Measurements from ENCODE around the gene PPP1CA. TPM values are rescaled to one million over a fixed set of nuclear protein-coding genes. Genes with fewer than 3 reads are reported as not detected.
A peak's percentile ranks its signal among the peaks of the same experiment; 100 is the strongest.

Gene PPP1CA
- total RNA-seq, 1 donor from 2014 or later = 144 TPM

DNA sequence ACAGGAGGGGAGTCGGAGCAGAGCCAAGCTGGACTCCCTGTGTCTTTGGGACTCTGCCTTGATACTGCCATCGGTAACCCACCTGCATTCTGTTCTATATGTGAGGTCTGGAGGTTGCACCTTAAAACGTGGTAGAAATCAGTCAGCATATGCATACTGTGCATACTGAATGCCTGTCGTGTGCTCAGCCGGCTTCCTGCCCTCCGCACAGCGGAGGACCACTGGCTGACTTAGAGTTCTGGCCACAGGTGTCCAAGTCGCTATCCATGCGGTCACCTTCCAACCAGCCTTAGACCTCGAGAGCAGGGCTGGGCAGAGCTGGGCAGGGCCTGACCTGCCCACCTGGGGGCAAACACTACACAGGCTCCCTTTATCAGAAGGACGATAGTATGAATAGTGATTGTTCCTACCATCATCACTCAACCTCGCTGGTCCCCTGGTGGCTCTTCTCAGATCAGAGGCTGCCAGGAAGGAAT, 6.1 kb upstream of the PPP1CA start:
- H3K4me1 ChIP-seq = peaks cover 20% of the 10 kb centered on the region
- no peaks in the 10 kb centered on the region for H3K27me3 ChIP-seq (ENCODE audit: low read depth)
- intact Hi-C loops (cut with DNase I) = no loop called here
- no peaks in the 10 kb centered on the region for H3K36me3 ChIP-seq
- DNase-seq = no peak
- H3K9me3 ChIP-seq = no peaks in the 10 kb centered on the region
- no peak overlapping the region for H3K4me3 ChIP-seq
- TF ChIP-seq, protein P1, sequence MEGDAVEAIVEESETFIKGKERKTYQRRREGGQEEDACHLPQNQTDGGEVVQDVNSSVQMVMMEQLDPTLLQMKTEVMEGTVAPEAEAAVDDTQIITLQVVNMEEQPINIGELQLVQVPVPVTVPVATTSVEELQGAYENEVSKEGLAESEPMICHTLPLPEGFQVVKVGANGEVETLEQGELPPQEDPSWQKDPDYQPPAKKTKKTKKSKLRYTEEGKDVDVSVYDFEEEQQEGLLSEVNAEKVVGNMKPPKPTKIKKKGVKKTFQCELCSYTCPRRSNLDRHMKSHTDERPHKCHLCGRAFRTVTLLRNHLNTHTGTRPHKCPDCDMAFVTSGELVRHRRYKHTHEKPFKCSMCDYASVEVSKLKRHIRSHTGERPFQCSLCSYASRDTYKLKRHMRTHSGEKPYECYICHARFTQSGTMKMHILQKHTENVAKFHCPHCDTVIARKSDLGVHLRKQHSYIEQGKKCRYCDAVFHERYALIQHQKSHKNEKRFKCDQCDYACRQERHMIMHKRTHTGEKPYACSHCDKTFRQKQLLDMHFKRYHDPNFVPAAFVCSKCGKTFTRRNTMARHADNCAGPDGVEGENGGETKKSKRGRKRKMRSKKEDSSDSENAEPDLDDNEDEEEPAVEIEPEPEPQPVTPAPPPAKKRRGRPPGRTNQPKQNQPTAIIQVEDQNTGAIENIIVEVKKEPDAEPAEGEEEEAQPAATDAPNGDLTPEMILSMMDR (IDR thresholded peaks at IDR 0.05) = no peak
- no peak for ATAC-seq
- H3K27ac ChIP-seq = no peak overlapping the region

- intact Hi-C loops (cut with DNase I) = no loop called here
- no peak overlapping the region for H3K27ac ChIP-seq
- no peak for ATAC-seq
- peaks cover 26% of the 10 kb centered on the region for H3K4me1 ChIP-seq
- H3K36me3 ChIP-seq = no peaks in the 10 kb centered on the region
- H3K27me3 ChIP-seq (ENCODE audit: low read depth) = no peaks in the 10 kb centered on the region
- H3K9me3 ChIP-seq = no peaks in the 10 kb centered on the region
- peak; percentile 46 for DNase-seq
- H3K4me3 ChIP-seq = peak overlapping the region; percentile 8
- TF ChIP-seq, protein P1 (IDR thresholded peaks at IDR 0.05) = no peak
Measured at GRCh38 chr11:67406969-67407687, 5.5 kb upstream of the PPP1CA start.

GRCh38 chr11:67406420-67406968, 4.8 kb upstream of the PPP1CA start:
- H3K27ac ChIP-seq = no peak overlapping the region
- no peaks in the 10 kb centered on the region for H3K36me3 ChIP-seq
- H3K27me3 ChIP-seq (ENCODE audit: low read depth) = no peaks in the 10 kb centered on the region
- H3K4me1 ChIP-seq = peaks cover 28% of the 10 kb centered on the region
- no peak for ATAC-seq
- TF ChIP-seq, protein P1 (IDR thresholded peaks at IDR 0.05) = no peak
- H3K9me3 ChIP-seq = no peaks in the 10 kb centered on the region
- intact Hi-C loops (cut with DNase I) = no loop called here
- H3K4me3 ChIP-seq = peak overlapping the region; percentile 8
- no peak for DNase-seq

DNA sequence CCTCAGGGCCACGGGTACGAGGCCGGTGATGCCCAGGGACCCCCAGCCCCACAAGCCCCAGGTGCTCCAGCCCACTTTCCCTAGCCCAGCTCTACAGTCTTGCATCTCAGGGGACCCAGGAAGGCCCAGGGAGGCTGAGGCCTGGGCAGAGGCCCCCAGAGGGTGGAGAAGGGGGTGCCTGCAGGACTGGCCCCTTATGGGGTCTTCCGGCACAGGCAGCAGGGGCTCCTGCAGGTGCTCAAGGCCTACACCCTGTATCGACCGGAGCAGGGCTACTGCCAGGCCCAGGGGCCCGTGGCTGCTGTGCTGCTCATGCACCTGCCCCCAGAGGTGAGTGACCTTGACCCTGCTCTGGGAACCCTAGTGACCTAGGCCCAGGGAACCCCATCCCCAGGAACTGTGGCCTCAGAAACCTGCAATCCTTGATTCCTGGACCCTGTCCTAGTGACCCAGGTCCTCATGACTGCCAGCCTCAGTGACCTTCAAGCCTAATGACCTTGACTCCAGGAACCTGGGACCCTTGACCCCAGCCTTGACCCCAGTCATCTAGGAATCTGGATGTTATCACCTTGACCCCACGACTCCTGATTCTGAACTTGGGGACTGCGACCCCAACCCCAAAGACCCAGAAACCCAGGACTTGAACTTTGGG, 4.2 kb upstream of the PPP1CA start:
- DNase-seq (no peak), ATAC-seq (no peak)
- Histone ChIP-seq H3K4me1 (peaks cover 31% of the 10 kb centered on the region), H3K4me3 (peak overlapping the region; percentile 55), H3K9me3 (no peaks in the 10 kb centered on the region), H3K36me3 (no peaks in the 10 kb centered on the region), H3K27me3 (ENCODE audit: low read depth) (no peaks in the 10 kb centered on the region), H3K27ac (peak overlapping the region; percentile 4)
- TF ChIP-seq, protein P1 (IDR thresholded peaks at IDR 0.05) = no peak
- intact Hi-C loops (cut with DNase I) = no loop called here

DNA sequence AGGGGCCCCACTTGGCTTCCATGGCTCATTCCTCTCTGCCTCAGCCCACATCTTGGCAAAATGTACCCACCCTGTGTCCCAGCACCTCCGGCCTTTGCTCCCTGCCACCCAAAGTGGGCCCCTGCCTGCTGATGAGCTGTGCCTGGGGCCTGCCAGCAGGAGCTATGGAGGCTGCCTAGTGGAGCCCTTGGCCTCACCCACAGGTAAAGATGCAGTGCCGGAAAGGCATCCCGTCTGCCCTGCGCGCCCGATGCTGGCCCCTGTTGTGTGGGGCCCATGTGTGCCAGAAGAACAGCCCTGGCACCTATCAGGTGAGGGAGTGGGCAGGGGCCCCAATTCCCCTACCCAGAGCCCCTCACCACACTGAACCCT, 3.5 kb upstream of the PPP1CA start:
- Histone ChIP-seq H3K4me3 (peak overlapping the region; percentile 55), H3K4me1 (peaks cover 38% of the 10 kb centered on the region)
- intact Hi-C loops (cut with DNase I) = no loop called here

More for the DNA sequence above, 3.5 kb upstream of the PPP1CA start:
- TF ChIP-seq, protein P1 (IDR thresholded peaks at IDR 0.05) = no peak
- Histone ChIP-seq H3K27ac (peak overlapping the region; percentile 78), H3K27me3 (ENCODE audit: low read depth) (no peaks in the 10 kb centered on the region), H3K9me3 (no peaks in the 10 kb centered on the region), H3K36me3 (peaks cover 4% of the 10 kb centered on the region)
- ATAC-seq (no peak), DNase-seq (no peak)

Data from lower lobe of right lung (tissue), 2 donors.